ENCODE measurements around the gene CTIF.

DNA sequence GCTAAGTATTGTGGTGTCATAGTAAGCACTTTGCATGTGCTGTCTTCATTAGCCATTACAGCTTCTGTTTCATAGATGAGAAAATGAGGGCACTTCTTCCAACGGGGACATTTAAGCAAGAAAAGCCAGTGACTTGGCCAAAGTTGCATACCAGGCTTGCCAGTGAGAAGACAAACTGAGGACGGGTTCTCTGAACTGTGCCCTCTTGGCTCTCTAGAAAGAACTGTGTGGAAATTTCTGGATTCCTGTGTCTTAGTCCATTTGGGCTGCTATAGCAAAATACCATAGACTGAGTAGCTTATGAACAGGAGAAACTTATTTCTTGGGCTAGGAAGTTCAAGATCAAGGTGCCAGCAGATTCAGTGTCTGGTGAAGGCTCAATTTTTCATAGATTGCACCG is 13.3 kb downstream of the CTIF start:
- no peak for TF ChIP-seq POLR2AphosphoS5 (IDR thresholded peaks at IDR 0.05; ENCODE audit: borderline replicate concordance, low read depth, low read length)
- no peak for TF ChIP-seq EZH2 (IDR thresholded peaks at IDR 0.05)
- TF ChIP-seq FOXP2 (optimal IDR thresholded peaks at IDR 0.05; ENCODE audit: control extremely low read depth, extremely low read length, insufficient read depth) = no peak
